Hepatocyte (in vitro differentiated cells): ENCODE data around the gene MGAT1.

Experiments
- CTCF ChIP-seq: fragments of 200-600 bp; sonication (generic); IDR thresholded peaks from 2 replicates; pipeline ENCODE4 v1.5.1; 2016; ENCODE audit warnings: antibody characterized with exemption, mild to moderate bottlenecking; ENCODE audit not compliant: poor library complexity
- EZH2phosphoT487 ChIP-seq: fragments of 200-600 bp; sonication (generic); IDR thresholded peaks from one replicate; pipeline ENCODE4 v1.6.1; 2018; ENCODE audit warnings: antibody characterized with exemption, mild to moderate bottlenecking, low read depth, moderate library complexity; ENCODE audit not compliant: unreplicated experiment, severe bottlenecking

GRCh38 chr5:180755601-180756000 lies 47.0 kb downstream of the MGAT1 start:
- TF ChIP-seq CTCF, result no peak
- no peak for TF ChIP-seq EZH2phosphoT487
